Neural cell (in vitro differentiated cells): Measurements from ENCODE around the gene MMP25. TPM values are rescaled to one million over a fixed set of nuclear protein-coding genes. Genes with fewer than 3 reads are reported as not detected.

Experiments used
- H2AFZ ChIP-seq: fragments of 200-600, 300-800 bp; sonication (generic), shearing (Covaris generic); 2 replicates; pipeline ENCODE4 v1.6.0; 2014; ENCODE audit warnings: low read depth, mild to moderate bottlenecking, antibody characterized with exemption, low read length, moderate library complexity
- H3F3A ChIP-seq: fragments of 200-600 bp; shearing (Covaris generic); 2 replicates; pipeline ENCODE4 v1.6.1; 2016; ENCODE audit warnings: mild to moderate bottlenecking, moderate library complexity, mixed read lengths, antibody characterized with exemption, low read length; ENCODE audit not compliant: insufficient read depth, poor library complexity, severe bottlenecking
- H3K27ac ChIP-seq: fragments of 200-600, 300-800 bp; sonication (generic), shearing (Covaris generic); 2 replicates; pipeline ENCODE4 v1.5.1; 2014; ENCODE audit warnings: mild to moderate bottlenecking, low read length, moderate library complexity
- H3K27me3 ChIP-seq: fragments of 300-800, 200-600 bp; sonication (generic), shearing (Covaris generic); 2 replicates; pipeline ENCODE4 v1.6.0; 2014; ENCODE audit warnings: mild to moderate bottlenecking, low read depth, low read length, moderate library complexity; ENCODE audit not compliant: insufficient read depth
- H3K36me3 ChIP-seq: fragments of 300-800, 200-600 bp; sonication (generic), shearing (Covaris generic); 2 replicates; pipeline ENCODE4 v1.5.1; 2014; ENCODE audit warnings: mild to moderate bottlenecking, antibody characterized with exemption, low read length, moderate library complexity; ENCODE audit not compliant: insufficient read depth
- H3K4me2 ChIP-seq: fragments of 300-800, 200-600 bp; sonication (generic), shearing (Covaris generic); 2 replicates; pipeline ENCODE4 v1.6.0; 2014; ENCODE audit warnings: mild to moderate bottlenecking, low read length
- H3K4me3 ChIP-seq: fragments of 300-800, 200-600 bp; sonication (generic), shearing (Covaris generic); 2 replicates; pipeline ENCODE4 v1.5.1; 2014; ENCODE audit warnings: mild to moderate bottlenecking, low read length, moderate library complexity
- H3K79me2 ChIP-seq: fragments of 200-600 bp; shearing (Covaris generic); replicated peaks from 2 replicates; pipeline ENCODE4 v1.6.0; 2014; ENCODE audit warnings: mild to moderate bottlenecking, low read length, moderate library complexity; ENCODE audit not compliant: insufficient read depth
- H3K9ac ChIP-seq: fragments of 300-800, 200-600 bp; sonication (generic), shearing (Covaris generic); 2 replicates; pipeline ENCODE4 v1.6.1; 2016; ENCODE audit warnings: mild to moderate bottlenecking, low read length, mixed read lengths
- H3K9me2 ChIP-seq: fragments of 200-600 bp; shearing (Covaris generic); 2 replicates; pipeline ENCODE4 v1.6.1; 2016; ENCODE audit warnings: mild to moderate bottlenecking, low read length, mixed read lengths; ENCODE audit not compliant: insufficient read depth
- H3K9me3 ChIP-seq: fragments of 200-600, 300-800 bp; sonication (generic), shearing (Covaris generic); 2 replicates; pipeline ENCODE4 v1.6.1; 2016; ENCODE audit warnings: mild to moderate bottlenecking, mixed run types, low read length, moderate library complexity, mixed read lengths
- H4K20me1 ChIP-seq: fragments of 200-600 bp; shearing (Covaris generic); 2 replicates; pipeline ENCODE4 v1.6.1; 2016; ENCODE audit warnings: mild to moderate bottlenecking, mixed run types; ENCODE audit not compliant: insufficient read depth
- EP300 ChIP-seq: fragments of 450-650 bp; conservative IDR thresholded peaks from 2 replicates; pipeline ENCODE4 v1.6.1; 2014; ENCODE audit warnings: antibody characterized with exemption, mild to moderate bottlenecking, moderate library complexity; ENCODE audit not compliant: poor library complexity, severe bottlenecking
- EZH2 ChIP-seq: fragments of 200-600, 300-800 bp; shearing (Covaris generic), sonication (generic); IDR thresholded peaks from 2 replicates; pipeline ENCODE4 v1.6.1; 2014; ENCODE audit warnings: antibody characterized with exemption, low read length, borderline replicate concordance, mild to moderate bottlenecking; ENCODE audit not compliant: insufficient read depth, poor library complexity, severe bottlenecking
- MXI1 ChIP-seq: fragments of 450-650 bp; conservative IDR thresholded peaks from 2 replicates; pipeline ENCODE4 v1.6.1; 2014; ENCODE audit warnings: antibody characterized with exemption, mild to moderate bottlenecking; ENCODE audit not compliant: poor library complexity, severe bottlenecking
- POLR2AphosphoS5 ChIP-seq: IDR thresholded peaks from 2 replicates; pipeline ENCODE4 v1.6.1; 2012
- RAD21 ChIP-seq: fragments of 450-650 bp; conservative IDR thresholded peaks from 2 replicates; pipeline ENCODE4 v1.6.1; 2014; ENCODE audit warnings: antibody characterized with exemption, mild to moderate bottlenecking, moderate library complexity
- SMC3 ChIP-seq: fragments of 450-650 bp; conservative IDR thresholded peaks from 2 replicates; pipeline ENCODE4 v1.6.1; 2014; ENCODE audit warnings: antibody characterized with exemption, mild to moderate bottlenecking, moderate library complexity; ENCODE audit not compliant: poor library complexity
- TAF1 ChIP-seq: IDR thresholded peaks from 2 replicates; pipeline ENCODE4 v1.6.1; 2012; ENCODE audit warnings: low read depth
- polyA plus RNA-seq: library from polyadenylated mRNA; depleted of rRNA; stranded (reverse); fragments of >200 nt; gene quantifications from 2 replicates; pipeline ENCODE4 v1.2.3, GENCODE V29; 2014
- TF ChIP-seq, protein P1 (sequence below): fragments of 450-650 bp; IDR thresholded peaks from 2 replicates; pipeline ENCODE4 v1.5.1; 2014; ENCODE audit warnings: antibody characterized with exemption, mild to moderate bottlenecking, moderate library complexity; ENCODE audit not compliant: poor library complexity, severe bottlenecking
- TF ChIP-seq, protein P2 (sequence below): IDR thresholded peaks from 2 replicates; pipeline ENCODE4 v1.6.1; 2012; ENCODE audit warnings: borderline replicate concordance

MMP25 gene
- polyA plus RNA-seq, 1 donor from 2014 or later, result not detected

DNA sequence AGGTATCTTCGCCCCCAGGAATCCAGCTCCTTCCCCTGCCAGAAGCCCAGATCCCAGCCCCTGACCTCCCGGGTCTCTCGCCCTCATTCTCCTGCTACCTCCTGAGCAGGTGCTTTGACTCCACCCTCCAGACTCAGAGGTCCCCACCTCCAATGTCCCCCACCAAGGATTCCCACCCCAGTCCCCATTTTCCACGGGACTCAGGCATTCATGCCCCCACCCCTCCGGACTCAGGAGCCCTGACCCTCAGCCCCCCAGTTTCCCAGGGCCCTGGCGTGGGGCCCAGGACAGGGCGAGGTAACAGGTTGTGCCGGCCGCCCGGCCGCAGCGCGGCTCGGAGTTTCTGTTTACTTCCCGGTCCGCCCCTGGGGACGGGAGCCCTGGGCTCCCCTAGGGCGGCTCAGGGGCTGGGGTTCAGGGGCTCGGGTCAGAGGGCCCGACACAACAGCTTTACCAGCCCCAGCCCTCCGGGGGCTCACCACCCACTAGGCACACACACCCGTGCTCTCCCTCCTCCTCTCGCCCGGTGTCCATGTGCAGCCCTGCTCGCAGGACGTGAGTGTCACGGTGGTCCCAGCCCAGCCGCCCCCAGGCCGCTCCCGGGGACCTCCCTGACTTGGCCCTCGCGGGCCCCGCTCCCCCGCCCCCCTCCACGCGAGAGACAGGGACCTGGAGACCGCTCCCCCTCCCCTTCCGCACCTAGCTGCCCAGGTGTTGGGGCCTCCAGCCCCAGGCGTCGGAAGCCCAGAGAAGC, 10.2 kb upstream of the MMP25 start:
- Histone ChIP-seq H3K79me2 (no peaks in the 10 kb centered on the region), H3K27me3 (peaks cover 72% of the 10 kb centered on the region), H4K20me1 (no peaks in the 10 kb centered on the region), H3K4me2 (no peak overlapping the region), H3K9me3 (no peaks in the 10 kb centered on the region), H3F3A (no peaks in the 10 kb centered on the region), H3K9me2 (no peaks in the 10 kb centered on the region), H3K27ac (no peak overlapping the region), H3K36me3 (no peaks in the 10 kb centered on the region), H3K9ac (no peak overlapping the region), H3K4me3 (no peak overlapping the region), H2AFZ (no peak overlapping the region)
- TF ChIP-seq, protein P1, sequence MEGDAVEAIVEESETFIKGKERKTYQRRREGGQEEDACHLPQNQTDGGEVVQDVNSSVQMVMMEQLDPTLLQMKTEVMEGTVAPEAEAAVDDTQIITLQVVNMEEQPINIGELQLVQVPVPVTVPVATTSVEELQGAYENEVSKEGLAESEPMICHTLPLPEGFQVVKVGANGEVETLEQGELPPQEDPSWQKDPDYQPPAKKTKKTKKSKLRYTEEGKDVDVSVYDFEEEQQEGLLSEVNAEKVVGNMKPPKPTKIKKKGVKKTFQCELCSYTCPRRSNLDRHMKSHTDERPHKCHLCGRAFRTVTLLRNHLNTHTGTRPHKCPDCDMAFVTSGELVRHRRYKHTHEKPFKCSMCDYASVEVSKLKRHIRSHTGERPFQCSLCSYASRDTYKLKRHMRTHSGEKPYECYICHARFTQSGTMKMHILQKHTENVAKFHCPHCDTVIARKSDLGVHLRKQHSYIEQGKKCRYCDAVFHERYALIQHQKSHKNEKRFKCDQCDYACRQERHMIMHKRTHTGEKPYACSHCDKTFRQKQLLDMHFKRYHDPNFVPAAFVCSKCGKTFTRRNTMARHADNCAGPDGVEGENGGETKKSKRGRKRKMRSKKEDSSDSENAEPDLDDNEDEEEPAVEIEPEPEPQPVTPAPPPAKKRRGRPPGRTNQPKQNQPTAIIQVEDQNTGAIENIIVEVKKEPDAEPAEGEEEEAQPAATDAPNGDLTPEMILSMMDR, result no peak
- TF ChIP-seq EZH2, result peak; percentile 82

DNA sequence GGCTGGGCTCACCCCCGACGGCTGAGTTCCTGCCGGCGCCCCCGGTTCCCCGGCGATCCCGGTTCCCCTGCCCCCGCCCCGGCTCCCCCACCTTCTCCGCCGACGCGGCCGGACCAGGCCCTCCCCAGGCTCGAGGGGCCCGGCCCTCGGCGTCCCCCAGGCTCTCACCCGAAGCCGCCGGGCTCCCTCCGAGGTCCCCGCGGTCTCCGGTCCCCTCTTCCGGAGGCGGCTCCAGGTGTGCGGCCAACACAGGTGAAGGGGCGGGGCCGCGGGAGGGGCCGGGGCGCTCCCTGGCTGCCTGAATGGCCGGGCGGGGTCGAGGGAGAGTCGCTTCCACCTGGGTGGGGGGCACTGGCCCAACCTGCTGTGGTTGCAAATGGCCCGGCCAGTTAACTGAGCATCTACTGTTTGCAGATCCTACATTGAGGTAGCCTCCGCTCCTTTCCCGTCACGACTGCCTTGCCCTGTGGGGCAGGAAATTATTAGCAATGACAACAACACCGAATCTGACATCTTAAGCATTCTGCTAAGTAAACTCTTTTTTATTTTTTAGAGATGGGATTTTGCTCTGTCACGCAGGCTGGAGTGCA, 9.5 kb upstream of the MMP25 start, which contains the start of gene BICDL2:
TSS of gene BICDL2 (minus strand) at position 219 of the 590 bp plus-strand sequence. CDS start 1,448 bp downstream, outside the sequence.
- TF ChIP-seq MXI1, result no peak
- TF ChIP-seq, protein P1, result no peak
- TF ChIP-seq POLR2AphosphoS5, result no peak
- TF ChIP-seq, protein P2, sequence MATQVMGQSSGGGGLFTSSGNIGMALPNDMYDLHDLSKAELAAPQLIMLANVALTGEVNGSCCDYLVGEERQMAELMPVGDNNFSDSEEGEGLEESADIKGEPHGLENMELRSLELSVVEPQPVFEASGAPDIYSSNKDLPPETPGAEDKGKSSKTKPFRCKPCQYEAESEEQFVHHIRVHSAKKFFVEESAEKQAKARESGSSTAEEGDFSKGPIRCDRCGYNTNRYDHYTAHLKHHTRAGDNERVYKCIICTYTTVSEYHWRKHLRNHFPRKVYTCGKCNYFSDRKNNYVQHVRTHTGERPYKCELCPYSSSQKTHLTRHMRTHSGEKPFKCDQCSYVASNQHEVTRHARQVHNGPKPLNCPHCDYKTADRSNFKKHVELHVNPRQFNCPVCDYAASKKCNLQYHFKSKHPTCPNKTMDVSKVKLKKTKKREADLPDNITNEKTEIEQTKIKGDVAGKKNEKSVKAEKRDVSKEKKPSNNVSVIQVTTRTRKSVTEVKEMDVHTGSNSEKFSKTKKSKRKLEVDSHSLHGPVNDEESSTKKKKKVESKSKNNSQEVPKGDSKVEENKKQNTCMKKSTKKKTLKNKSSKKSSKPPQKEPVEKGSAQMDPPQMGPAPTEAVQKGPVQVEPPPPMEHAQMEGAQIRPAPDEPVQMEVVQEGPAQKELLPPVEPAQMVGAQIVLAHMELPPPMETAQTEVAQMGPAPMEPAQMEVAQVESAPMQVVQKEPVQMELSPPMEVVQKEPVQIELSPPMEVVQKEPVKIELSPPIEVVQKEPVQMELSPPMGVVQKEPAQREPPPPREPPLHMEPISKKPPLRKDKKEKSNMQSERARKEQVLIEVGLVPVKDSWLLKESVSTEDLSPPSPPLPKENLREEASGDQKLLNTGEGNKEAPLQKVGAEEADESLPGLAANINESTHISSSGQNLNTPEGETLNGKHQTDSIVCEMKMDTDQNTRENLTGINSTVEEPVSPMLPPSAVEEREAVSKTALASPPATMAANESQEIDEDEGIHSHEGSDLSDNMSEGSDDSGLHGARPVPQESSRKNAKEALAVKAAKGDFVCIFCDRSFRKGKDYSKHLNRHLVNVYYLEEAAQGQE, result no peak
- TF ChIP-seq RAD21, result no peak
- no peak for TF ChIP-seq TAF1
- no peak for TF ChIP-seq EZH2
- TF ChIP-seq EP300, result no peak
- TF ChIP-seq SMC3, result no peak
- Histone ChIP-seq H3F3A (no peaks in the 10 kb centered on the region), H3K79me2 (no peaks in the 10 kb centered on the region), H4K20me1 (no peaks in the 10 kb centered on the region), H3K36me3 (no peaks in the 10 kb centered on the region), H3K9ac (no peak within 1 kb of the TSS), H3K9me2 (no peaks in the 10 kb centered on the region), H3K4me3 (no peak within 1 kb of the TSS), H3K27me3 (peaks cover 76% of the 10 kb centered on the region), H3K27ac (no peak within 1 kb of the TSS), H3K4me2 (no peak within 1 kb of the TSS), H3K9me3 (no peaks in the 10 kb centered on the region), H2AFZ (no peak within 1 kb of the TSS)
